ENCODE results near the gene FGFR4.

FGFR4 gene

DNA sequence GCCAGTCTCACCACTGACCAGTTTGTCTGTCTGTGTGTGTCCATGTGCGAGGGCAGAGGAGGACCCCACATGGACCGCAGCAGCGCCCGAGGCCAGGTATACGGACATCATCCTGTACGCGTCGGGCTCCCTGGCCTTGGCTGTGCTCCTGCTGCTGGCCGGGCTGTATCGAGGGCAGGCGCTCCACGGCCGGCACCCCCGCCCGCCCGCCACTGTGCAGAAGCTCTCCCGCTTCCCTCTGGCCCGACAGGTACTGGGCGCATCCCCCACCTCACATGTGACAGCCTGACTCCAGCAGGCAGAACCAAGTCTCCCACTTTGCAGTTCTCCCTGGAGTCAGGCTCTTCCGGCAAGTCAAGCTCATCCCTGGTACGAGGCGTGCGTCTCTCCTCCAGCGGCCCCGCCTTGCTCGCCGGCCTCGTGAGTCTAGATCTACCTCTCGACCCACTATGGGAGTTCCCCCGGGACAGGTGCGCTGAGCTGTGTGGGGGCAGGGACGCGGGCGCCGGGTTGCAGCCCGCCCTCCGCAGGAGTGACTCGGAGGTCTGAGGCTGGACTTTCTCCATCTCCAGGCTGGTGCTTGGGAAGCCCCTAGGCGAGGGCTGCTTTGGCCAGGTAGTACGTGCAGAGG, 6.5 kb downstream of the FGFR4 start:
- Histone ChIP-seq H2AFZ (ENCODE audit: low read length, unreplicated experiment) (no peak overlapping the region), H3K4me1 (ENCODE audit: control insufficient read depth, insufficient read depth, low read length, unreplicated experiment) (peaks cover 3% of the 10 kb centered on the region), H3K36me3 (ENCODE audit: insufficient read depth, low read length) (no peaks in the 10 kb centered on the region), H3K27ac (ENCODE audit: low read depth, low read length) (no peak overlapping the region), H3K4me3 (ENCODE audit: low read depth, low read length) (no peak overlapping the region), H3K79me2 (ENCODE audit: control insufficient read depth, insufficient read depth, low read length, unreplicated experiment) (no peaks in the 10 kb centered on the region), H3K27me3 (ENCODE audit: insufficient read depth, low read length) (no peaks in the 10 kb centered on the region)

GRCh38 chr5:177093803-177094202, 7.1 kb downstream of the FGFR4 start:
- Histone ChIP-seq H3K4me3 (ENCODE audit: low read depth, low read length) (no peak overlapping the region), H2AFZ (ENCODE audit: low read length, unreplicated experiment) (no peak overlapping the region), H3K4me1 (ENCODE audit: control insufficient read depth, insufficient read depth, low read length, unreplicated experiment) (peaks cover 3% of the 10 kb centered on the region), H3K79me2 (ENCODE audit: control insufficient read depth, insufficient read depth, low read length, unreplicated experiment) (no peaks in the 10 kb centered on the region), H3K27me3 (ENCODE audit: insufficient read depth, low read length) (no peaks in the 10 kb centered on the region), H3K27ac (ENCODE audit: low read depth, low read length) (no peak overlapping the region), H3K36me3 (ENCODE audit: insufficient read depth, low read length) (no peaks in the 10 kb centered on the region)

DNA sequence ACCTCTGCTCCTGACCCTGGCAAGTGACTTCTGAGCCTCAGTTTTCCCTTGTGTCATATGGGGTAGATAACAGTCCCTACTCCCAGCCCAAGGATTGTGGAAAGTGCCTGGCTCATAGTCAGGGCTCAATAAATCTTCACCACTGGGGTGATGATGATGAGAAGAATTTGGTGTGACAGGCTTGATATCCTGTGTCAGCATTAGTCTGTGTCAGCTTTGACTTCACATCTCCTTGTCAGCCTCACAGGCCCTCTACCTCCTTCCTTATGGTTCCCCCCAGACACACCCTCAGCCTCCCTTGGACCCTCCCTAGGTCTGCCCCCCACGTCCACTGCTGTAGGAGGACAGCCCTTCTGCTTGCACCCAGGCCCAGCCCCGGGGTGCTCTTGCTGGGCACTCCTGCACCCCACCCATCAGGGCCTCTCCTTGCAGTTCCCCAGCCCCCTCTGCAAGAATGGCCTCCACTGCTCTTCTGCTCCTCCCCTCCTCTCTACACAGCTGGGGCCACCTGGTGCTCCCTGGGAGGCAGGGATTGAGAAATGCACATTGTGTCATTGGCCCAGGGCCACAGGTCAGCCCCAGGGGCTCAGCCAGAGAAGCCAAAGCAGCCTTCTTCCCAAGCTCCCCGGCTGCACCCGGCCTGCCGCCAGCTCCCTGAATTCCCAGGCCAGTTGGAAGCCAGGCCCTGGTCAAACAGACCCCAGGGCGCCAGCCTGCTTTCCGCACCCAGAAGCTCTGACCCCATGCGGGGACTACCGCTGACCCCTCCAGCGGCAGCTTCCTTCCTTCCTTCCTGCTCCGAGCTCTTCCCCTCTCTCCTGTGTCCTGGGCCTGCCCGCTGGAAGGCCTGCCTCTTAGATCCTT, 7.7 kb downstream of the FGFR4 start:
- no peak overlapping the region for H3K27ac ChIP-seq (ENCODE audit: low read depth, low read length)
- no peak overlapping the region for H2AFZ ChIP-seq (ENCODE audit: low read length, unreplicated experiment)
- no peaks in the 10 kb centered on the region for H3K79me2 ChIP-seq (ENCODE audit: control insufficient read depth, insufficient read depth, low read length, unreplicated experiment)
- H3K4me3 ChIP-seq (ENCODE audit: low read depth, low read length), result no peak overlapping the region
- H3K27me3 ChIP-seq (ENCODE audit: insufficient read depth, low read length), result no peaks in the 10 kb centered on the region
- H3K36me3 ChIP-seq (ENCODE audit: insufficient read depth, low read length), result no peaks in the 10 kb centered on the region
- H3K4me1 ChIP-seq (ENCODE audit: control insufficient read depth, insufficient read depth, low read length, unreplicated experiment), result peaks cover 3% of the 10 kb centered on the region

DNA sequence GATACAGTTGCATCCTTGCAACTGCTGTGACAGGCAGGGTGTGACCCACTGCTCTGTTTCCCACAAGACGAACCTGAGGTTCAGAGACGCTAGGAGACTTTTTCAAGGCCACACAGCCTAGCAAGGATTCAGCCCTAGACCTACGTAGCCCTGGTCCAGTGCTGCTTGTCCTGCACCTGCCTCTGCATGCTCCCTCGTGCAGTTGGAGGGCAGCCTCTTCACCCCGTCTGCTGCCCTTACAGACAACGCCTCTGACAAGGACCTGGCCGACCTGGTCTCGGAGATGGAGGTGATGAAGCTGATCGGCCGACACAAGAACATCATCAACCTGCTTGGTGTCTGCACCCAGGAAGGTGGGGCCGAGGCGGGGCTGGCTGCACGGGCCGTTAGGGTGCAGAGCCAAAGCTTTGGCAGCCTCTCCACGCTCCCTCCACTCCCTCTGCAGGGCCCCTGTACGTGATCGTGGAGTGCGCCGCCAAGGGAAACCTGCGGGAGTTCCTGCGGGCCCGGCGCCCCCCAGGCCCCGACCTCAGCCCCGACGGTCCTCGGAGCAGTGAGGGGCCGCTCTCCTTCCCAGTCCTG, 8.5 kb downstream of the FGFR4 start:
- no peaks in the 10 kb centered on the region for H3K36me3 ChIP-seq (ENCODE audit: insufficient read depth, low read length)
- peaks cover 3% of the 10 kb centered on the region for H3K4me1 ChIP-seq (ENCODE audit: control insufficient read depth, insufficient read depth, low read length, unreplicated experiment)
- no peaks in the 10 kb centered on the region for H3K79me2 ChIP-seq (ENCODE audit: control insufficient read depth, insufficient read depth, low read length, unreplicated experiment)
- no peaks in the 10 kb centered on the region for H3K27me3 ChIP-seq (ENCODE audit: insufficient read depth, low read length)
- no peak overlapping the region for H2AFZ ChIP-seq (ENCODE audit: low read length, unreplicated experiment)
- no peak overlapping the region for H3K27ac ChIP-seq (ENCODE audit: low read depth, low read length)
- no peak overlapping the region for H3K4me3 ChIP-seq (ENCODE audit: low read depth, low read length)

DNA sequence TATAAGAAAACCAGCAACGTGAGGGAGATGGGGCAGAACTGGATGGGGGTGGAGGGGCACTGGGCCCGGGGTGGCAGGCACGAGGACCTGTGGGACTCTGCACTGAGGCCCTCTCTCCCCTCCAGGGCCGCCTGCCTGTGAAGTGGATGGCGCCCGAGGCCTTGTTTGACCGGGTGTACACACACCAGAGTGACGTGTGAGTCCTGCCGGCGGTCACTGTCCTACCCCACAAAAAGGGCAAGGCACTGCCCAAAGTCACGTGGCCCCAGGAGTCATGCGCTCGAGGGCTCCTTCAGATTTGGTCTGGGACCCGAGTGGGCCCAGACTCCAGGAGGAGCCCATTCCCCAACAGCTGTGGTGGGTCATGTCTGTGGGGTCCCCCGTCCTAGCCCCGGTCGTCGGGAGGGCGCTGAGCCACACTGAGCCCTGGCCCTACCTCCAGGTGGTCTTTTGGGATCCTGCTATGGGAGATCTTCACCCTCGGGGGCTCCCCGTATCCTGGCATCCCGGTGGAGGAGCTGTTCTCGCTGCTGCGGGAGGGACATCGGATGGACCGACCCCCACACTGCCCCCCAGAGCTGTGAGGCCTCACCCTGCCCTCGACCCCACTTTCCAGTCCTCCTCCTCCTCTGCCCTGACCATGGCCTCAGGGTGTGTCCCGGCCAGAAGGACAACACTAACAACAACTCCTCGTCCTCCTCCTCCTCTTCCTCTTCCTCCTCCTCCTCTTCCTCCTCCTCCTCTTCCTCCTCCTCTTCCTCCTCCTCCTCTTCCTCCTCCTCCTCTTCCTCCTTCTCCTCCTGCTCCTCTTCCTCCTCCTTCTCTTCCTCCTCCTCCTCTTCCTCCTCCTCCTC, 9.7 kb downstream of the FGFR4 start:
- Histone ChIP-seq H3K36me3 (ENCODE audit: insufficient read depth, low read length) (no peaks in the 10 kb centered on the region), H3K27ac (ENCODE audit: low read depth, low read length) (no peak overlapping the region), H3K79me2 (ENCODE audit: control insufficient read depth, insufficient read depth, low read length, unreplicated experiment) (no peaks in the 10 kb centered on the region), H2AFZ (ENCODE audit: low read length, unreplicated experiment) (no peak overlapping the region), H3K27me3 (ENCODE audit: insufficient read depth, low read length) (no peaks in the 10 kb centered on the region), H3K4me1 (ENCODE audit: control insufficient read depth, insufficient read depth, low read length, unreplicated experiment) (peaks cover 5% of the 10 kb centered on the region), H3K4me3 (ENCODE audit: low read depth, low read length) (no peak overlapping the region)

GRCh38 chr5:177097016-177097985, 10.6 kb downstream of the FGFR4 start:
- H3K27ac ChIP-seq (ENCODE audit: low read depth, low read length), result no peak overlapping the region
- H3K27me3 ChIP-seq (ENCODE audit: insufficient read depth, low read length), result no peaks in the 10 kb centered on the region
- H3K4me3 ChIP-seq (ENCODE audit: low read depth, low read length), result no peak overlapping the region
- no peaks in the 10 kb centered on the region for H3K36me3 ChIP-seq (ENCODE audit: insufficient read depth, low read length)
- H3K4me1 ChIP-seq (ENCODE audit: control insufficient read depth, insufficient read depth, low read length, unreplicated experiment), result peaks cover 5% of the 10 kb centered on the region
- no peak overlapping the region for H2AFZ ChIP-seq (ENCODE audit: low read length, unreplicated experiment)
- H3K79me2 ChIP-seq (ENCODE audit: control insufficient read depth, insufficient read depth, low read length, unreplicated experiment), result no peaks in the 10 kb centered on the region

GRCh38 chr5:177098120-177098469, 11.4 kb downstream of the FGFR4 start:
- no peaks in the 10 kb centered on the region for H3K27me3 ChIP-seq (ENCODE audit: insufficient read depth, low read length)
- no peak overlapping the region for H2AFZ ChIP-seq (ENCODE audit: low read length, unreplicated experiment)
- H3K4me1 ChIP-seq (ENCODE audit: control insufficient read depth, insufficient read depth, low read length, unreplicated experiment), result peaks cover 5% of the 10 kb centered on the region
- no peak overlapping the region for H3K27ac ChIP-seq (ENCODE audit: low read depth, low read length)
- H3K36me3 ChIP-seq (ENCODE audit: insufficient read depth, low read length), result no peaks in the 10 kb centered on the region
- no peaks in the 10 kb centered on the region for H3K79me2 ChIP-seq (ENCODE audit: control insufficient read depth, insufficient read depth, low read length, unreplicated experiment)
- no peak overlapping the region for H3K4me3 ChIP-seq (ENCODE audit: low read depth, low read length)

- no peaks in the 10 kb centered on the region for H3K36me3 ChIP-seq (ENCODE audit: insufficient read depth, low read length)
- peaks cover 2% of the 10 kb centered on the region; the same call in 1 of the 2 replicates for H3K27me3 ChIP-seq (ENCODE audit: insufficient read depth, low read length)
- peaks cover 5% of the 10 kb centered on the region for H3K4me1 ChIP-seq (ENCODE audit: control insufficient read depth, insufficient read depth, low read length, unreplicated experiment)
- no peak overlapping the region for H2AFZ ChIP-seq (ENCODE audit: low read length, unreplicated experiment)
- H3K27ac ChIP-seq (ENCODE audit: low read depth, low read length), result no peak overlapping the region
- H3K4me3 ChIP-seq (ENCODE audit: low read depth, low read length), result no peak overlapping the region
- no peaks in the 10 kb centered on the region for H3K79me2 ChIP-seq (ENCODE audit: control insufficient read depth, insufficient read depth, low read length, unreplicated experiment)
Measured at GRCh38 chr5:177098470-177099141, 11.9 kb downstream of the FGFR4 start.

DNA sequence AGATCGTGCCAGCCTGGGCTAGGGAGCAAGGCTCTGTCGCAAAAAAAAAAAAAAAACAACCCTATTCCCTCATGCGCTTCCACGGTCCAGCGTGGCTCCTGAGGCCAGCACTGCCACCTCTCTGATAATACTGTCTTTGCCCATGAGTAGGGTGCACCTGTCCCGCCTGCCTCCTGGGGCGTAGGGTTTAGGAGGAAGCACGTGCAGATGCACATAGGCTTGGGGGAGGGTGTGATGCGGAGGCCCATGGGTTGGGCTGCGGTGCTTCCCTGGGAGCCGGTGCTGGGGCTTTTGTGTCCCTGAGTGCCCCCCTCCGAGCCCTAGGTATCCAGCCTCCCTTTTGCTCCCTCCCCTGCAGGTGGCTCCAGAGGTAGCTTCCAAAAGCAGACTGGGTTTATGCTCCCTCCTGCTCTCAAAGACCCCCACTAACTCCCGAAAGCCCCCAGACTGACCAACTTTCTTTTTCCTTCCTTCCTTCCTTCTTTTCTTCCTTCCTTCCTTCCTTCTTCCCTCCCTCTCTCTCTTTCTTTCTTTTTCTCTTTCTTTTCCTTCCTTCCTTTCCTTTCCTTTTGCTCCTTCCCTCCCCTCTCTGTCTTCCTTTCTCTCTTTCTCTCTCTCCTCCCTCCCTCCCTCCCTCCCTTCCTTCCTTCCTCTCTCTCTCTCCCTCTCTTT, 12.8 kb downstream of the FGFR4 start:
- no peak overlapping the region for H3K27ac ChIP-seq (ENCODE audit: low read depth, low read length)
- peaks cover 3% of the 10 kb centered on the region; the same call in 1 of the 2 replicates for H3K27me3 ChIP-seq (ENCODE audit: insufficient read depth, low read length)
- H3K79me2 ChIP-seq (ENCODE audit: control insufficient read depth, insufficient read depth, low read length, unreplicated experiment), result no peaks in the 10 kb centered on the region
- no peak overlapping the region for H2AFZ ChIP-seq (ENCODE audit: low read length, unreplicated experiment)
- no peak overlapping the region for H3K4me3 ChIP-seq (ENCODE audit: low read depth, low read length)
- peaks cover 4% of the 10 kb centered on the region for H3K4me1 ChIP-seq (ENCODE audit: control insufficient read depth, insufficient read depth, low read length, unreplicated experiment)
- no peaks in the 10 kb centered on the region for H3K36me3 ChIP-seq (ENCODE audit: insufficient read depth, low read length)
